8988T (cell line): ENCODE results near the gene RIPPLY1.
"Not testable (repeated sequence)": the region's sequence is repeated elsewhere in the genome, so short reads cannot be mapped to it uniquely, and the experiment has no call there.

Source experiments
- DNase-seq: peaks from one replicate; pipeline ENCODE4 v3.0.0; 2011

RIPPLY1 gene

GRCh38 chrX:106905064-106905708 is 2.0 kb upstream of the RIPPLY1 start:
- DNase-seq, result no peak

- no peak for DNase-seq
Measured at GRCh38 chrX:106903856-106904528, 851 bp upstream of the RIPPLY1 start.

- no peak for DNase-seq
Measured at GRCh38 chrX:106902684-106903083, 457 bp downstream of the RIPPLY1 start.

- DNase-seq, result no peak
Measured at GRCh38 chrX:106901781-106902219, 1.3 kb downstream of the RIPPLY1 start.

GRCh38 chrX:106901341-106901740 is 1.8 kb downstream of the RIPPLY1 start:
- no peak for DNase-seq

DNA sequence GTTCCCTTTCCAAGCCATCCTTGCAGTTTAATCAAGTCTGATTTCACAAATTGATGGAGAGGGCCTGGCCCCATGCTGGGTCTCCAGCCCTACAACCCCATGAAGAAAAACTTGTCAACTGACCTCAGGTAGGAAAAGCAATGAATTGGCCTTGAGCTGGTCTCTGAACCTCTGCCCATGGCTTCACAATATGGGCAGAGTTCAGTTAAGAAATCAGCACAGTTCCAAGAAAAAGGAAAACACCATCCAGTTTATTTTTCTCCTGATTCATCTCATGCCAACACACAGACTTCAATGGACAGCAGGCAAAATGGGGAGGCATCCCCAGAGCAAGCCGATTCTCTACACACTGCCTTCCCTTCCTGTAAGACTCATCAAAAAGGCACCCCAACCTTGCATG is 3.3 kb downstream of the RIPPLY1 start:
- no peak for DNase-seq

DNA sequence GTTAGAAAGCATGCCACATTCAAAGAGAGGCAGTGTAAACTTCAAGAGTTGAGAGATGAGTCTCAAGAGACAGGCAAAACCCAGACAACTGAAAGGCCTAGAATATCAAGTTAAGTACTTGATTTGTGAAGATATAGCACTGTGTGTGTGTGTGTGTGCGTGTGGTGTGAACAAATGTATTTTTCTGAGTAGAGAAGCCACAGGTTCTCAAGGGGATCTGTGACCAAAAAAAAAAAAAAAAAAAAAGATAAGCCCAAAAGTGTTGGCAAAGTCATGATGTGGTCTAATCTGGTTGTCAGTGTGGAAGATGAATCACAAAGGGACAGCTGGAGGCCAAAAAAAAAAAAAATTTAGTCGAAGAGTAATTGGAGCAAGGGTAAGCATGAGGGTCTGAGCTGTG is 3.9 kb downstream of the RIPPLY1 start:
- no peak for DNase-seq

- DNase-seq, result no peak
Measured at GRCh38 chrX:106898462-106898861, 4.7 kb downstream of the RIPPLY1 start.

DNA sequence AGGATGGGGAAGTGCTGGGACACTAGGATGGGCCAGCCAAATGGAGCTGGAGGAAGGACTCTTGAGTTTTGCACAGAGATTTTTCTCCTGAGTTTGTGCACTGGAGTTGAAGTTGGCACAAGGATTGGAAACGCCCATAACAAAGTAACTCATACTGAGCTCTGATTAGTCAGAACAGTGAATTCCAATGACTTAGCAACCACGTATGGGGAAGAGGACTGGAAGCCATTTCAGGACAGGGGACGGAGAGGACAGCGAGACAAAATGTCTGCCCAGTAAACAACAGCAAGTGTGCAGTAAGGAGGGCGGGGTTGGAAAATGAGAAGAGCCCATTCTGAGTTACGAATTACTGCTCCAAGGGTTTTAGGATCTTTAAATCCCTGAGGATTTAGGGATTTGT is 5.9 kb downstream of the RIPPLY1 start:
- DNase-seq, result no peak

- DNase-seq, result no peak
Measured at GRCh38 chrX:106894978-106895452, 8.1 kb downstream of the RIPPLY1 start.

GRCh38 chrX:106894392-106894909 is 8.7 kb downstream of the RIPPLY1 start:
- DNase-seq, result no peak

- DNase-seq, result no peak
Measured at GRCh38 chrX:106891762-106892460, 11.2 kb downstream of the RIPPLY1 start.

GRCh38 chrX:106889468-106889867 is 13.7 kb downstream of the RIPPLY1 start:
- no peak for DNase-seq

DNA sequence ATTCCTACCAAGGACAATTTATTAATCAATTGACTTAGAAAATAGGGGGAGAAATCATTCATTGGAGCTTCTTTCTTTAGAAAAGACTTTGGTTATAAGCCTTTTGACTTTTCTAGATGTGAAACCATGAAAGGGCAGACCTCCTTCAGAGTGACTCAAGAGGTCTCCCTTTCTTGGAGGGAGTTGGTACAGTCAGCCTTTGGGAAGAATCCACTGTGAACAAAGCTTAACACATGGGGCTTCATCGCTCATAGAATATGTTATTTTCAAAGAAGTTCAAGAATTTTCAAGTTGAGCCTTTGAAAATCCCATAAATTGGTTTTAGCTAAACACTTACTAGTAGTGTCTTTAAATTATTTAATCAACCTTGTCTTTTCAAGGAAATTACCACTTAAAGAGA is 28.0 kb downstream of the RIPPLY1 start:
- DNase-seq, result no peak

DNA sequence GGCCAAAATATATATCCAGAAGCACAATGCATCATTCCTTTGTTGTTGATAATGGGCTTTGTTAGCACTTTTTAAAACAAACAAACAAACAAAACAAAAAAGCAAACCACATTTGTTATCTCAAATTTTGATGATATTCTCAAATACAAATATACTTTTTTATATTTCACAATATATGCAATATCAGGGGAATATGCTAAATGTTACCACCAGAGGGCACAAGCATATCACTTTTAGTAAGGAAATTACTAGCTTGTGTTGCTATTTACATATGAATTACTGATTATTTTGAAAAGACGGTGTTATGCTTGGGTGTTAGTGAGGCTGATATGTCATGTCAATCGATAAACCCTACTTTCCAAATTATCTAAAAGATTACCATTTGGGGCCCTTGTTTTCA is 29.1 kb downstream of the RIPPLY1 start:
- no peak for DNase-seq

DNA sequence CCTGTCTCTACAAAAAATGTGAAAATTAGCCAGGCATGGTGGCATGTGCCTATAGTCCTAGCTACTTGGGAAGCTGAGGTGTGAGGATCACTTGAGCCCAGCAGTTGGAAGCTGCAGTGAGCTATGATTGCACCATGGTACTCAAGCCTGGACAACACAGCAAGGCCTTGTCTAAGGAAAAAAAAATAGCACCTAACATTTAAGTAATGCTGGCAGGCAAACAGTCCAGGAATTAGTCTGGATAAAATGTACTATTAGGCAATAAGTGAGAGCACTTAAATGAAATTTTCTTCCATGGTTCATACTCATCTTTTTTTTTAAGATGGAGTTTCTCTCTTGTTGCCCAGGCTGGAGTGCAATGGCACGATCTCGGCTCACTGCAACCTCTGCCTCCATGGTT is 30.3 kb downstream of the RIPPLY1 start:
- DNase-seq, result not testable (repeated sequence)

- DNase-seq, result no peak
Measured at GRCh38 chrX:106863697-106864096, 39.4 kb downstream of the RIPPLY1 start.

- no peak for DNase-seq
Measured at GRCh38 chrX:106862972-106863688, 40.0 kb downstream of the RIPPLY1 start.
